Measurements from ENCODE around the gene OTOG.

The OTOG gene

DNA sequence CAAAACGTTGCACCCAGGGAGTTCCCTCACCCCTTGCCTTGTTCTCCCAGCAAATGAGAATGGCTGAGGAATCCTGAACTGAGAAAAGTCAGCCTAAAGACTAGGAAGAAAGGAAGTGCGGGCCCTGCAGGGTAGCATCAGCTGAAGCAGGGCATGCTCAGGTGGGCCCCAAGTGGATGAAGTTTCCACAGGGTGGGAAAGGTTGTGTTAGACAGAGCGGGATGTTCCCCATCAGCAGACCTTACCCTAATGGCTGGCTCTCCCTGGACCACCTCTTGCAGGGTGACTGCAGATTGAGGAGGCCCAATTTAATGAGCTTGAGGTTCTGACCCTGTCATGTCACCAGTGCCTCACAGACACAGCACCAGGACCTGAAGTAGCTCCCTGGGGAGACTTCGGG, 90.8 kb downstream of the OTOG start:
- no peak for DNase-seq

DNA sequence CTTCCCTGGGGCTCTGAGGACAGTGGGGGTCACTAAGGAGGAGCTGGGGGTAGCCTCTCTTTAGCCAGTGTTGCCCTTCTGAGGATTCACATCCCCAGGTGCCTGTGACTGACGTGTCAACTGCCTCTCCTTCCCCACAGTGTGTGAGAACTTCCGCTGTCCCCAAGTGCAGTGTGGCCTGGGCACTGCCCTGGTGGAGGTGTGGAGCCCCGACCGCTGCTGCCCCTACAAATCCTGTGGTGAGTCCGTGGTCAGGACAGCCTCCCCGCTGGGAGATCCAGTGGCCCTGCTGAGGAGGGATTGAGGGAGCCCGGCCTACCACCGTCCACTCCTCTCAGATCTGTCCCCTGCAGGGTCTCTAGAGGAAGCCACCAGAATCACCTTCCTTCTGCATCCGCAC, 91.3 kb downstream of the OTOG start:
- DNase-seq, result no peak

DNA sequence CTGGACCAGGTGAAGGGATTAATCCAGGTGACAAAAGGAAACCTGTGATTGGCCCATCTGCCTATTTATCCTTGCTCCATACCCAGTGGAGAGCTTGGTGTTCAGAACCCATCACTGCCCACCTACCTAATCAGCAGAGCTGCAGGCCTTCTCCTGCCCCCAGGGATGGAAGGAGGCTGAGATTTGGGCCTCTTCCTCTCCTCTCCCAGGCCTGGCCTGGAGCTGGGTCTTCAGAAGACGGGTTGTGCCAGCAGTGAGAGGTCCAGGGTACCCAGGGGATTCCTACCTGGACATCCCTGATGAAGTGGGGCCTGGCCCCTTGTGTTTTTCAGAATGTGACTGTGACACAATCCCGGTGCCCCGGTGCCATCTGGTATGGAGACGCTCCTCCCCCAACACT, 92.0 kb downstream of the OTOG start:
- DNase-seq, result no peak

DNA sequence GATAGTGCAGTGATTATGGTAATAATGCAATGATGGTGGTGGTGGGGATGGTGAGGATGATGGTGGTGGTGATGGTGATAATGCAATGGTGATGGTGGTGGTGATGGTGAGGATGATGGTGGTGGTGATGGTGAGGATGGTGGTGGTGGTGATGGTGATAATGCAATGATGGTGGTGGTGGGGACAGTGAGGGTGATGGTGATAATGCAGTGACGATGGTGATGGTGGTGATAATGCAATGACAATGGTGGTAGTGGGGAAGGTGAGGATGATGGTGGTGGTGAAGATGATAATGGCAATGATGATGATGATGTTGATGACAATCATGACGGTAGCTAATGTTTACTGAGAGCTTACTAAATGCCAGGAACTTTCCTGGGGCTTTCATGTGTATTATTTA, 92.7 kb downstream of the OTOG start:
- no peak for DNase-seq

DNA sequence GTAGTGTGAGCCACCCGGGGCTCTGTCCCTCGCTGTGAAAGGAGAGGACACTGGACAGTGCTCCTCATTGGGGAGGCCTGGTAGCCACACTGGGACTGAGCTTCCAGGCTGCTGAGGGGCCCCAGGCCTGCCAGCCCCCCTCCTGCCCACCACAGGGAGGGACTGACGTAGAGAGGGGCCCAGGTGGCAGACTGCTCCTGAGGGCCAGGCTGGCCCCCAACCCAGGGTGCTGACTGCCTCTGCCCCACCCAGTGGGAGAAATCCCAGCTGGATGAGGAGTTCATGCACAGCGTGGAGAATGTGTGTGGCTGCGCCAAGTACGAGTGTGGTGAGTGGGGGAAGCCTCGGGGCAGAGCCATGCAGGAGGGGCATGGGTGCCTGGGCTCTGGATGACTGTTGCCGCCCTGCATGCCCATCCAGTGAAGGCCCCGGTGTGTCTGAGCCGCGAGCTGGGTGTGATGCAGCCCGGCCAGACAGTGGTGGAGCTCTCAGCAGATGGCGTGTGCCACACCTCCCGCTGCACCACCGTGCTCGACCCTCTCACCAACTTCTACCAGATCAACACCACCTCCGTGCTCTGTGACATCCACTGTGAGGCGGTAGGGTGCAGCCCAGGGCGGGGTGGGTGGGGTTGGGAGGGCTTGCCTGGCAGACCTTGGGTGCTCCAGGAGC, 93.6 kb downstream of the OTOG start:
- no peak for DNase-seq

DNA sequence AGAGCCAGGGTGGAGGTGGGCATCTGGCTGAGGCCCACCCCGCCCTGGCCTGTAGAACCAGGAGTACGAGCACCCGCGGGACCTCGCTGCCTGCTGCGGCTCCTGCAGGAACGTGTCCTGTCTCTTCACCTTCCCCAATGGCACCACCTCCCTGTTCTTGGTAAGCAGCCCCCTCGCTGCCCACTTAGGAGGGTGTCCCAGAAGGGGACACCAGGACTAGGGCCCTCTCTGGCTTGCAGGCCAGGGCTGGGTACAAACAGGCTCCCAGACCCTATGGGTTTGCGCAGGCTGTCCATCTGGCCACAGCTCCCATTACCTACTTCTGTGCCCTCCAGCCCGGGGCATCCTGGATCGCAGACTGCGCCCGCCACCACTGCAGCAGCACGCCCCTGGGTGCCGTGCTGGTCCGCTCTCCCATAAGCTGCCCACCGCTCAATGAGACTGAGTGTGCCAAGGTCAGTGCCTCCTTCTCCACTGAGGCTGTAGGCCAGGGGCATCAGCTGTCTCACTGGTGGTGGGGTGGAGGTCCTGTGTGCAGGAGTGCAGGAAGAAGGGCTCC, 94.8 kb downstream of the OTOG start:
- no peak for DNase-seq

DNA sequence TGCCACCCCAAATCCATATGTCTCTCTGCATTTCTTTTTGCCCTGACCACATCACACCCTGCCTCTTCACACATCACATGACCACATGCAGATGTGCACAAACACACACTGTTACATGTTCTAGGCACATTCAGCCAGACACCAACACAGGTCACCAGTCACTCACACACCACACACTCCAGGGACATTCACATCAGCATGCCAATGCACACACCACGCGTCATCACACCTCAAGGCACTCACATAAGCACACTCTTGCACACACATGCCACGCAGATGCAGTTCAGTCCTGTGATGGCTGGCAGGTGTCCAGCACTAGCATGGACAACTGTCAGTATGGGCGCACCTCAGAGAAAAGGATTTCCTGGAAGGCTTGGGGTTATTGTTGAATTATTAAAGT, 95.3 kb downstream of the OTOG start:
- DNase-seq, result no peak

DNA sequence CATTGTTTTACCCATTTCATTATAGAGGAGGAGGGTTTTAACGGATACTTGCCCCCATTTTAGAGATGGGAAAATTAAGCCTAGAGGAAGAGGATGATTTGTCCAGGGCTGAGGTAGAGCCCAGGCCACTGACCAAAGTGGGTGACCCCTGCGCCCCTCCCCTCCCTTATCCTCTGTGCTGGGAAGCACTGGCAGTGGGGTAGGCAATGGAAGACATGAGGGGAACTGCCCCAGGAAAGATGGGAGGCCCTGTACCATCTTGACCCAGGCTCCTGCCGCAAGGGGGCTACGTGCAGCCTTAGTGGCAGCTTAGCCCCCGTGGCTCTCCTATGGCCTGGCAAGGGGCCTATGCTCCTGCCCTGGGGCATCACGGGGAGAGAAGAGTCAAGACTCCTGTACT, 95.9 kb downstream of the OTOG start:
- no peak for DNase-seq

DNA sequence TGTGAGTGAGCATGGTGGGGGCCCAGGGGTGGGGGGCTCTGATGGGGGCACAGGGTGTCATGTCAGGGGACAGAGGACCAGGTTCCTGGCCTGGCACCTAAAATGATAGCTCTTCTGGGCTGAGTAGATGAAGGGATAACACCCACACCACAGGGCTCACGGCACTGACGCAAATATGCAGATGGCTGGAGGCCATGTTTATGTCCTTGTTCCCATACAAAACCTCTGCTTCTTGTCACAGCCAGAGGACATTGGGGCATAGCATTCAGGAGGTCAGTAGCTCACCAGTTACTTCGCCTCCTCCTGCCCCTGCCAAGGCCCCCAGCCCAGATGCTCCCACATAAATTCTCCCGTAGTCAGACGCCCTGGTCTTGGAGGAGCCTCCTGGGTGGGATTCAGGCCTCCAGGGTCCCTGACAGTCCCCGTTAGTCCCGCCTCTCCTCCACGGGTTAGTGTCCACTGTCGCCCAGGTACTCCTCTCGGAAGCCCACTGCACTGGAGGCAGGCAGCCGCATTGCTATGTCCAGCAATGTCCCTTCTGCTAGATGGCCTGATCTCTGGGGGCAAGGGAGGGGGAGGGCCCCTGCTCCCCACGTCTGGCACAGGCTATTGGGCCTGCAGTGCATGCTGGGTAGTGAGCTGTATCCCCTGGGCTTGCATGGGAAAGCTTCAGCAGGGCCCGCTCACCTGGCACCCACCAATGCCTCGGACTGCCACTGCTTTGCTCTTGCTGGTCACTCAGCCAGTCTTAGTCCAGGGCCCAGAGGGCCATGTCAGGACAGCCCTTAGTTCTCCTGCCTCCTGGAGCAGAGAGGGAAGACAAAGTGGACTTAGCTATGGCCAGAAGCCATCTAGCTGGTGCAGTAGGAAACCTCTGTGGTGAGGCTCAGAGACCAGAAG, 96.7 kb downstream of the OTOG start:
- no peak for DNase-seq

DNA sequence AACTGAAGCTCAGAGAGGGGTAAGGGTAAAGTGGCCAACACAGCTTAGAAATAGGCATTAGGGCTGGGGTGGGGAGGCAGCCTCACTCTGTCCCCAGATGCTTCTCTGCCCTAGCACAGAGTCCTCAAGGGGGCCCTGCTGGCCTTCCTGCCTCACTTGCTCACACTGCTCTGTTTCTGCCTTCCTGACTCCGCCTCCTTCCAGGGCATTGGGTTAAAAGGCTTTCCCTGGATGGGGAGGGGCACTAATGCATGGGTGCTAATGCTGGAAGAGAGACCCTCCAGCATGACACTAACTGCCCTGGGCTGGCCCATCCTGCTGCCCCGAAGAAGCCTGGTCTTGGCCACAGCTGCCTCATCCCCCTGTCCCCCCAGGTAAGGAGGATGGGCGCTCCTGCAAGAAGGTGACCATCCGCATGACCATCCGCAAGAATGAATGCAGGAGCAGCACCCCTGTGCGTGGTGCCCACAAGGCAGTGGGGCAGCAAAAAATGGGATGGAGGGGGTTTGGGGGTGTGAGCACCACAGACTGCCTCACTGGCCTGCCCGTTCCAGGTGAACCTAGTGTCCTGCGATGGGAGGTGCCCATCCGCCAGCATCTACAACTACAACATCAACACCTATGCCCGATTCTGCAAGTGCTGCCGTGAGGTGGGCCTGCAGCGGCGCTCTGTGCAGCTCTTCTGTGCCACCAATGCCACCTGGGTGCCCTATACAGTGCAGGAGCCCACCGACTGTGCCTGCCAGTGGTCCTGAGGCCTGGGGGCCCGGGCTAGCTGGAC, 98.3 kb downstream of the OTOG start:
- no peak for DNase-seq

DNA sequence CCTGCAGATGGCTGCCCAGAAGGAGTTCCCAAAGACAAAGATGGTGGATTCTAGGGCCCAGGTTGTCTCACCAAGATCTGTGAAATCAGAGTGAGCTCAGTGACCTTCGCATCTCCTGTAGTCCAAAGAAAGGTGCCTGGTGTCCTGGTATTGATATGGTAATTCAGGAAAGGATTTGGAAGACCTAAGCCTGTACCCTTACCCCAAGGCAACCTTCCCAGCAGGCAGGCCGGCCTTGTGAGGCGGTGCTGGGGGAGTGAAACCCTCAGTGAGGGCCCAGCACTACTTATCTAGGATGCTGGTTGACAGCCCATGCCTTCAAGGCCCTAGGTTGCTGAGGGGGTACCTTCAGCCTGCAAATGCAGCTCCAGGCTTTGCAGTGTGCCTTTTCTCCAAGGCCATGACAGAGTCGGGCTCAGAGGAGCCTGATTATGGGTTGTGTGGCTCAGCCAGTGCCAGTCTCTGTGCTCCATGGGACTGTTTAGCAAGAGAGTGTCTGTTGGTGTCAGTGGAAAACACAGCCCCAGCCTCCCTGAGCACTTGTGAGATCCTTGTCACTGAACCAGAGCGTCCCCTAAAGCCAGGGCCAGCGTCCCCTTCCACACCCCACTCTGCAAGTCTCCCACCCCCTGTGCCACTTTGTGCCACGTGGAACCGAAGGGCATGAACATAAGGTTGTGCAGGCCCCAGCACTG, 99.5 kb downstream of the OTOG start:
- DNase-seq, result no peak

DNA sequence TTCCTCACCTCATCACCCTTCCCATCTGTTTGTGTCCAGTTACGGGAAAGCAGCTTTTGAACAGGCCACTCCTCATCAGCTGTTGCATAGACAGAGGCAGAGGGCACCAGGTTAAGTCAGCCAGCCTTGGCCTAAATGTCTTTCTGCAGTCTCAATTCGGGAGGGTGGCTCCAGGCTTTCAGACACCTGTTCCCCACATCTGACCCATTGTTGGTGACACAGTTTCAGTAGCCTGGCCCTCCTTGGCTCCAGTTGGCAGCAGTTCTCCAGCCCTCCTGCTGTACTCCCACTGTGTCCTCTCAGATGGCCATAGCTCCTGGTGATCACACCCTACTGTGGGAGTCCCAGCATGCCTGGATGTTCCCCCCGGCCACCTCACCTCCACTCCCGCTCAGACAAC, 101.5 kb downstream of the OTOG start:
- DNase-seq, result no peak

DNA sequence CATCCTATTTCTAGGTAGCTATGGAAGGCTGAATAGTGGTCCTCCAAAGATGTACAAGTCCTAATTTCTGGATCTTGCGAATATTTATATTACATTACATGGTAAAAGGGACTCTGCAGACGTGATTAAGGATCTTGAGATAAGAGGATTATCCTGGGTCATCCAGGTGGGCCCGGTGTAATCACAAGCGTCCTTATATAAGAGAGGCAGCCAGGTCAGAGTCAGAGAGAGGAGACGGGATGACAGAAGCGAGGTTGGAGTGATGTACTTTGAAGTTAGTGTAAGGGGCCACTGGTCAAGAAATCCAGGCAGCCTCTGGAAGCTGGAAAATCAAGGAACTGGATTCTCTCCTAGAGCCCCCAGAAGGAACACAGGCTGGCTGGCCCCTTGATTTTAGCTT, 102.2 kb downstream of the OTOG start:
- no peak for DNase-seq

DNA sequence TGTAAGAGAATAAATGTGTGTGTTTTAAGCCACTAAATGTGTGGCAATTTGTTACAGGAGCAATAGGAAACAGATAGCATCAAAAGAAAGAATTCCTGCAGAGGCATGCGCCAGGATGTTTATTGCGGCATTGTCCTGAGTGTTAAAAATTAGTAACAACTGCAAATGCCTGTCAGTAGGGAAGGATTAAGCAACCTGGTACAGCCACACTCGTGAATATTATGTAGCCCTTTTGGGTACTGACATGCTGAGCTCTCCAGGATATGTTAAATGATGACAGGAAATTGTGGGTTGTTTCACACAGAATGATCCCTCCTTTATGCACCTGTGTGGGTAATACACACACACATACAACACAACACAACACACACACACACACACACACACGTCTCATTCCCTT, 102.6 kb downstream of the OTOG start:
- no peak for DNase-seq

DNA sequence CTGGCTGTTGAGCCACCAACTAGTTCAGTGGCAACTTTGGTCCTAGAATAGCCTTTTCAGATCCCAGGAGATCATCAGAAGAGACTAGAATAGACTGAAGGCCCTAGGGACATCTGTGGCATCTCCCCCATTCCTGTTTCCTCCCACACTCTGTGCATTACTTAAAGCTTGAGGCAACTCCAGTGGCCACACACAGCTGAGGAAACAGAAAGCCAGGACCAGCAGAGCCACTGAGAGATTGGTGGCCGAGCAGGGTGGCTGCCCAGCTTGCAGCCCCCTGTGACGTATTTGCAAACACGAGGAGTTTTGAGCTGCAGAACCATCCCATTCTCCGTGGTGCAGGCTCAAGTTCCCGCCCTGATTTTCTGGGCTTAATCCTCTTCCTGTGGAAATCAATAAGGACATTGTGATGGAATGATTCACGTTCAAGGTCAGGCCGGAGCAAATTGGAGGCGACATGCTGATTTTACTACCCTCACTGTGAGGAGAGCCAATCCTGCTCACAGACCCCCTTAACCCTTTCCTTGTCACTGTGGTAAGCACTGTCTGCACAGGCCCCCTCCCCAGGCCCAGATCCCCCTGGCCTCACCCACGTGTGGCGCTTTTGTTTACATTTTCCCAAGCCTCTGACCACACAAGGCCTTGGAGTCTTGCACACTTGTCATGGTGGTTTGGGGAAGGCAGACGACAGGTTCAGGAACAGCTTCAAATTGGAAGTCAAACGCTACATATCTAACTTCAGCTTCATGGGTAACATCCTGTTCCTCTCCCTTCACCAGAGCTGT, 103.3 kb downstream of the OTOG start:
- no peak for DNase-seq

DNA sequence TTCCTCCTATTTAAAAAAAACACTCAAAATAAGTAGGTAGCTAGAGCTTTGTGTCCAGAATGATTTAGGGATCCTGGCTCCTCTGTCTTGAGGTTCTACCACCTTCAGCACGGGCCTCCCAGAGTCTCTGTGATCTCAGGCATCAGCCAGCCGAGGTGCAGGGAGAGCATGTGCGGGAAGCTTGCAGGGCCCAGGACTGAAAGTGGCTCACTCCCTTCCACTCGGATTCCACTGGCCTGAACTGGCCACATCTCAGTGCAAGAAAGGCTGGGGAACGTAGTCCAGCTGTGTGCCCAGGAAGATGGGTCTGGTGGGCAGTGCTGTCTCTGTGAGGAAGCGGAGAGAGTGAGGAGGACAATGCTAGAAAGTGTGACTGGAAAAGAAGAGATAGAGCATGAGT, 104.0 kb downstream of the OTOG start:
- no peak for DNase-seq

DNA sequence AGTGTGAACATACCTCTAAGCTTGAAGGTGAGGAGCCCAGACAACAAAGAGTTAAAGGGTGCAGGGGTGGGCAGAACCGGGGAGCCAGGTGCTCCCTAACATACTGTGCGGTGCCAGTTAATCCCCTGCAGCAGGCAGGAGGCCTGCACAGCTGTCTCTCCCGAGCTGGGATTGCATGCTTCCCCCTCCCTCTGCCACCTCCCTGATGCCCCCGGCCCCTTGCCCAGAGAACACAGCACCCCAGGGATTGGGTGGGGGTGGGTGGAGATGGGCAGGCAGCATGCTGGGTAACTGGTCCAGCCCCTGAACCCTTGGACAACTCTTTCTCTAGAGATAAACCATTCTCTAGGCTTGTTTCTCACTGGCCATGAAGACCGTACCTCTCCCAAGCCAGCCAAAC, 104.6 kb downstream of the OTOG start:
- no peak for DNase-seq

DNA sequence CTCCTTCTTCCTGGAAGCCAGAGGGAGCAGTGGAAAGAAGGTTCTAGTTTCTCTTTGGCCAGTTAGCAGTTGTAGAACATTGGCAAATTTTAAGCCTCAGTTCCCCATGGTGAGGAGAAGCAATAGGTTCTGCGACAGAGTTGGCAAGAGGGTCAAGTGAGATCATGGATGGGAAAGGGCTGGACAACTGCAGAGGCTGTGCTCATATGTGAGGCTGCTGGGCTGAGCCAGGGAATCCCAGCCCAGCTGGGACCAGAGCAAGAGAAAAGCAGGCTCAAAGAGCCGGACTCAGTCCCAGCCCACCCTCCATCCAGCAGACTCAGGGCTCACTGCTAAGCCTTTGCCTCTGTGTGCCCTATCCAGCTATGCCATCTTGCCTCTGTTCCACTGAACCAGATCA, 105.5 kb downstream of the OTOG start:
- DNase-seq, result no peak

DNA sequence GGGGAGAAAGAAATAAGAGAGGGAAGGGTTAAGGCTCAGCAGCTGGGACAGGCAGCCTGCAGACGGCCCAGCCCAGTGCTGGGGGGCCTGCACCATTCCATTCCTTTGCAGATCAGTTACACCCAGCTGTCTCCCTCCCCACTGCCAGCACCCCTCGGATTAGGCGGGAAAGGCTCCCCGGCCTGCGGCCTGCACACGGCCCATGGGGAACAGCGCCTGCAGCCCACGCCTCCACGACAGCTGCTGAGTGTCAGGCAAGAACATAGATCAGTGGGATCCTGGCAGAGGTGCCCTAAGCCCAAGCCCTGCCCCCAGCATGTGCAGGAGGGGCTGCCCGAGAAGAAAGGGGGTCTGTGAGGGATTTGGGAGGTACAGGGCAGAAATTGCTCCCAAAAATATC, 106.6 kb downstream of the OTOG start:
- no peak for DNase-seq

DNA sequence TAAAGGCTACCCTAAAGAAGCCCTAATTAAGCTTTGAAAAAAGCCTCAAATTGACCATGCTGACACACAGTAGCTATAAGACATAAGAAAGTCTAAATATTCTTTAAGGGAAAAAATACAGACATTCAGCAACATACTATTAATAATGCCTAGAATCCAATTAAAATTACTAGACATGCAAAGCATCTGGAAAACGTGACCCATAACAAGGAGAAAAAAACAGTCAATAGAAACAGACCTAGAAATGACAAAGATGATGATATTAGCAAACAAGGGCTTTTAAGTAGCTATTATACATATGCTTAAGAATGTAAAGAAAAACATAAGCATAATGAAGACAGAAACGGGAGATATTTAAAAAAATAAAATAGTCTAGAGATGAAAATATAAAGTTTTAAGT, 108.6 kb downstream of the OTOG start:
- DNase-seq, result no peak

DNA sequence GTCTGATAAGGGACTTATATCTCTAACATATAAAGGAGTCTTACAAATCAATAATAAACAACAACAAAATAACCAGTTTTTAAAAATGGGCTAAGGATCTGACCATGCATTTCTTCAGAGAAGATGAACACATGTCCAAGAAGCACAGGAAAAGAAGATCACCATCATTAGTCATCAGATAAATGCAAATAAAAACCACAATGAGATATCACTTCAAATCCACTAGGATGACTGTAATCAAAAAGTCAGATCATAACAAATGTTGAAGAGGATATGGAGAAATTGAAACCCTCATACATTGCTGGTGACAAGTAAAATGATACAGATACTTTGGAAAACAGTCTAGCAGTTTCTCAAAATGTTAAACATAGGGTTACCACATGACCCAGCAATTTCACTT, 111.2 kb downstream of the OTOG start:
- no peak for DNase-seq

DNA sequence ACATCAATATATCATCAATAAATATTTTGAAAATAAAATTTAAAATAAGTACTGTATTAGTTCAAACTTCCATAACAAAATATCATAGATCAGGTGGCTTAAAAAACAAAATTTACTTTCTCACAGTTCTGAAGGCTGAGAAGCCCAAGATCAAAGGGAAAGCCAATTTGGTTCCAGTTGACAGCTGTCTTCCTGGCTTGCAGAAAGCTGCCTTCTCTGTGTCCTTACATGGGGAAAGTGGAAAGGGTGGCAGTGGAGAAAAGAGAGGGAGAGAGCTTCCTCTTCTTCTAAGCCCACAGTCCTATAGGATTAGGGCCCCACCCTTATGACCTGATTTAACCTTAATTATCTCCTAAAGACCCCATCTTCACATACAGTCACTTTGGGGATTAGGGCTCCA, 121.1 kb downstream of the OTOG start:
- DNase-seq, result no peak
